Gastroesophageal sphincter (tissue), 4 donors: ENCODE results near the gene ZFP69B. TPM values are rescaled to one million over a fixed set of nuclear protein-coding genes. Genes with fewer than 3 reads are reported as not detected.

Source experiments
- ATAC-seq: fragments of 150-250 bp; one replicate; pipeline ENCODE4 v1.9.1; 2016; ENCODE audit warnings: mild to moderate bottlenecking, moderate library complexity
- H3K27ac ChIP-seq, 4 donors: fragments of 200-600 bp; sonication (generic) in 3 of 4; 1 replicate in 3 of 4; 2 replicates in 1 of 4; pipeline ENCODE4 v1.5.1; 2016 to 2019
- H3K27me3 ChIP-seq: fragments of 200-600 bp; sonication (generic); one replicate; pipeline ENCODE4 v1.5.1; 2019
- H3K36me3 ChIP-seq, 2 donors: fragments of 200-600 bp; sonication (generic); one replicate each; pipeline ENCODE4 v1.5.1; 2019; ENCODE audit warnings: control low read depth in 1 of 2
- H3K4me1 ChIP-seq, 3 donors: fragments of 200-600 bp; sonication (generic); 1 replicate in 2 of 3; 2 replicates in 1 of 3; pipeline ENCODE4 v1.5.1; 2016 to 2019; ENCODE audit warnings: control low read depth in 2 of 3
- H3K4me3 ChIP-seq, 2 donors: fragments of 200-600 bp; sonication (generic); one replicate each; pipeline ENCODE4 v1.5.1; 2019; ENCODE audit warnings: mild to moderate bottlenecking in 1 of 2, moderate library complexity in 1 of 2
- H3K9me3 ChIP-seq, 3 donors: fragments of 200-600 bp; sonication (generic); one replicate each; pipeline ENCODE4 v1.5.1; 2017 to 2019; ENCODE audit warnings: control low read depth in 2 of 3
- CTCF ChIP-seq, 4 experiments: fragments of 200-600 bp in 2 of 4; fragments of 450-650 bp in 2 of 4; sonication (generic) in 1 of 4; IDR thresholded peaks; one replicate each; pipeline ENCODE4 v1.5.1; 2017 to 2019; ENCODE audit warnings: antibody characterized with exemption in 4 of 4, mild to moderate bottlenecking in 2 of 4, moderate library complexity in 2 of 4
- EP300 ChIP-seq: sonication (generic); formaldehyde crosslinking; IDR thresholded peaks from one replicate; pipeline ENCODE4 v1.6.1; 2017; ENCODE audit warnings: antibody characterized with exemption, mild to moderate bottlenecking
- POLR2A ChIP-seq, 2 donors: fragments of 450-650 bp; IDR thresholded peaks; one replicate each; pipeline ENCODE4 v1.6.1; 2017; ENCODE audit warnings: antibody characterized with exemption in 2 of 2, mild to moderate bottlenecking in 2 of 2, moderate library complexity in 1 of 2
- POLR2AphosphoS5 ChIP-seq: sonication (generic); formaldehyde crosslinking; IDR thresholded peaks from one replicate; pipeline ENCODE4 v1.6.1; 2017; ENCODE audit warnings: antibody characterized with exemption
- WGBS, 2 donors: methylation state at CpG; one replicate each; pipeline ENCODE4 v1.1.5; 2018; ENCODE audit warnings: low coverage in 1 of 2; 5-methylcytosine and 5-hydroxymethylcytosine counted together
- total RNA-seq, 4 donors: library from RNA; depleted of rRNA; stranded (reverse); fragments of >200 nt; gene quantifications; one replicate each; pipeline ENCODE4 v1.1.0, GENCODE V29; 2016

The ZFP69B gene
- total RNA-seq, 4 donors from 2014 or later = 0.54 to 1.4 (median 1.2) TPM; not detected in 1

GRCh38 chr1:40450495-40451237 is 390 bp downstream of the ZFP69B start:
- TF ChIP-seq EP300 (no peak), POLR2A (IDR thresholded peaks at IDR 0.05) (no peak), CTCF (IDR thresholded peaks at IDR 0.05) (no peak), POLR2AphosphoS5 (no peak)
- Histone ChIP-seq H3K4me1 (peaks cover 0 to 15% (median 0%) of the 10 kb centered on the region in 3 donors), H3K4me3 (peak overlapping the region; percentile 77 to 89), H3K27ac (peak overlapping the region; percentile 46 to 86 (median 83)), H3K36me3 (peaks cover 0 to 13% of the 10 kb centered on the region in 2 donors), H3K27me3 (no peaks in the 10 kb centered on the region), H3K9me3 (peaks cover 0 to 18% (median 0%) of the 10 kb centered on the region in 3 donors)
- 3 to 33% methylated on average over 2 to 7 of the region's 22 CpGs for WGBS, 2 donors
- peak; percentile 11 for ATAC-seq

- TF ChIP-seq POLR2A (IDR thresholded peaks at IDR 0.05) (no peak), POLR2AphosphoS5 (no peak), EP300 (no peak), CTCF (IDR thresholded peaks at IDR 0.05) (no peak)
- no peak overlapping the region for H3K27ac ChIP-seq
- ATAC-seq = no peak
- 92 to 100% methylated on average over 1 of the region's 1 CpG for WGBS, 2 donors
- peaks cover 0 to 23% (median 0%) of the 10 kb centered on the region in 3 donors for H3K9me3 ChIP-seq
- peaks cover 0 to 15% (median 0%) of the 10 kb centered on the region in 3 donors for H3K4me1 ChIP-seq
- no peaks in the 10 kb centered on the region for H3K27me3 ChIP-seq
- H3K36me3 ChIP-seq = peaks cover 0 to 13% of the 10 kb centered on the region in 2 donors
- no peak overlapping the region for H3K4me3 ChIP-seq
Measured at GRCh38 chr1:40451238-40451585, 936 bp downstream of the ZFP69B start.

- no peak overlapping the region for H3K4me3 ChIP-seq
- H3K27me3 ChIP-seq = no peaks in the 10 kb centered on the region
- H3K4me1 ChIP-seq = peaks cover 0 to 9% (median 0%) of the 10 kb centered on the region in 3 donors
- no peak for ATAC-seq
- TF ChIP-seq POLR2AphosphoS5 = no peak
- no peak for TF ChIP-seq EP300
- no peak for TF ChIP-seq POLR2A (IDR thresholded peaks at IDR 0.05)
- TF ChIP-seq CTCF (IDR thresholded peaks at IDR 0.05) = no peak
- WGBS, 2 donors = 92 to 100% methylated on average over 1 of the region's 1 CpG
- peaks cover 0 to 46% of the 10 kb centered on the region in 2 donors for H3K36me3 ChIP-seq
- peaks cover 0 to 58% (median 3%) of the 10 kb centered on the region in 3 donors for H3K9me3 ChIP-seq
- no peak overlapping the region for H3K27ac ChIP-seq
Measured at GRCh38 chr1:40454873-40455272, 4.6 kb downstream of the ZFP69B start.

GRCh38 chr1:40462956-40463590 is 12.8 kb downstream of the ZFP69B start:
- peaks cover 0 to 34% of the 10 kb centered on the region in 2 donors for H3K36me3 ChIP-seq
- no peak for ATAC-seq
- no peaks in the 10 kb centered on the region for H3K27me3 ChIP-seq
- H3K9me3 ChIP-seq = peaks cover 0 to 100% (median 7%) of the 10 kb centered on the region in 3 donors
- H3K4me1 ChIP-seq = no peaks in the 10 kb centered on the region
- 100% methylated on average over 3 of the region's 3 CpGs for WGBS, 2 donors
- H3K27ac ChIP-seq = no peak overlapping the region
- no peak overlapping the region for H3K4me3 ChIP-seq
- TF ChIP-seq POLR2AphosphoS5 (no peak), EP300 (no peak), POLR2A (IDR thresholded peaks at IDR 0.05) (no peak), CTCF (IDR thresholded peaks at IDR 0.05) (no peak)
